ENCODE data around the gene POLR1H. TPM values are rescaled to one million over a fixed set of nuclear protein-coding genes. Genes with fewer than 3 reads are reported as not detected.
A peak's percentile ranks its signal among the peaks of the same experiment; 100 is the strongest.

The POLR1H gene
- total RNA-seq, 1 donor = 21.4 TPM

- Histone ChIP-seq H3K79me2 (ENCODE audit: insufficient read depth, low read length) (no peaks in the 10 kb centered on the region), H3K27me3 (ENCODE audit: insufficient read depth, low read length) (peaks cover 43% of the 10 kb centered on the region), H3K4me2 (ENCODE audit: insufficient read depth, low read length) (peak overlapping the region; percentile 80)
Observed at GRCh38 chr6:30100585-30101443, 39.7 kb downstream of the POLR1H start.

GRCh38 chr6:30101444-30102413 lies 40.7 kb downstream of the POLR1H start:
- peak; percentile 98 for DNase-seq (ENCODE audit: insufficient read length, low spot score, missing footprints)
- Histone ChIP-seq H3K79me2 (ENCODE audit: insufficient read depth, low read length) (no peaks in the 10 kb centered on the region), H3K36me3 (ENCODE audit: insufficient read depth, low read length) (no peaks in the 10 kb centered on the region), H2AFZ (ENCODE audit: low read length) (peak overlapping the region; percentile 82), H3K9me3 (ENCODE audit: low read depth, low read length) (no peaks in the 10 kb centered on the region), H3K4me3 (ENCODE audit: insufficient read depth, low read length) (peak overlapping the region; percentile 69), H3K4me2 (ENCODE audit: insufficient read depth, low read length) (peak overlapping the region; percentile 80), H3K27ac (ENCODE audit: low read depth, low read length) (peak overlapping the region; percentile 70), H4K20me1 (ENCODE audit: insufficient read depth, low read length) (no peaks in the 10 kb centered on the region), H3K27me3 (ENCODE audit: insufficient read depth, low read length) (peaks cover 43% of the 10 kb centered on the region), H3K4me1 (ENCODE audit: insufficient read depth, low read length) (peaks cover 26% of the 10 kb centered on the region)
- peak; percentile 6 for TF ChIP-seq CTCF (IDR thresholded peaks at IDR 0.05; ENCODE audit: extremely low read depth, low read depth, low read length)

More at GRCh38 chr6:30100585-30101443, 39.7 kb downstream of the POLR1H start:
- peak overlapping the region; percentile 69 for H3K4me3 ChIP-seq (ENCODE audit: insufficient read depth, low read length)
- TF ChIP-seq CTCF (IDR thresholded peaks at IDR 0.05; ENCODE audit: extremely low read depth, low read depth, low read length) = no peak
- H3K36me3 ChIP-seq (ENCODE audit: insufficient read depth, low read length) = no peaks in the 10 kb centered on the region
- peaks cover 26% of the 10 kb centered on the region for H3K4me1 ChIP-seq (ENCODE audit: insufficient read depth, low read length)
- DNase-seq (ENCODE audit: insufficient read length, low spot score, missing footprints) = peak; percentile 87
- no peaks in the 10 kb centered on the region for H3K9me3 ChIP-seq (ENCODE audit: low read depth, low read length)
- H3K27ac ChIP-seq (ENCODE audit: low read depth, low read length) = no peak overlapping the region
- H2AFZ ChIP-seq (ENCODE audit: low read length) = peak overlapping the region; percentile 81
- no peaks in the 10 kb centered on the region for H4K20me1 ChIP-seq (ENCODE audit: insufficient read depth, low read length)

GRCh38 chr6:30102414-30102969 lies 41.4 kb downstream of the POLR1H start:
- Histone ChIP-seq H3K36me3 (ENCODE audit: insufficient read depth, low read length) (no peaks in the 10 kb centered on the region), H3K9me3 (ENCODE audit: low read depth, low read length) (no peaks in the 10 kb centered on the region), H3K79me2 (ENCODE audit: insufficient read depth, low read length) (no peaks in the 10 kb centered on the region), H3K27ac (ENCODE audit: low read depth, low read length) (peak overlapping the region; percentile 70), H3K27me3 (ENCODE audit: insufficient read depth, low read length) (peaks cover 39% of the 10 kb centered on the region), H4K20me1 (ENCODE audit: insufficient read depth, low read length) (no peaks in the 10 kb centered on the region), H3K4me1 (ENCODE audit: insufficient read depth, low read length) (peaks cover 26% of the 10 kb centered on the region), H2AFZ (ENCODE audit: low read length) (peak overlapping the region; percentile 82), H3K4me3 (ENCODE audit: insufficient read depth, low read length) (peak overlapping the region; percentile 69), H3K4me2 (ENCODE audit: insufficient read depth, low read length) (peak overlapping the region; percentile 80)
- DNase-seq (ENCODE audit: insufficient read length, low spot score, missing footprints) = peak; percentile 83
- no peak for TF ChIP-seq CTCF (IDR thresholded peaks at IDR 0.05; ENCODE audit: extremely low read depth, low read depth, low read length)

Measured in osteoblast (primary cell).